Left forelimb (tissue), 1 donor: ENCODE measurements around the gene ROCK2.

ENCODE experiments used
- DNase-seq: peaks from one replicate; pipeline ENCODE4 v3.0.0-alpha.2; 2018; ENCODE audit warnings: low spot score

The ROCK2 gene

GRCh38 chr2:11367170-11367730, 22.8 kb upstream of the ROCK2 start:
- no peak for DNase-seq

DNA sequence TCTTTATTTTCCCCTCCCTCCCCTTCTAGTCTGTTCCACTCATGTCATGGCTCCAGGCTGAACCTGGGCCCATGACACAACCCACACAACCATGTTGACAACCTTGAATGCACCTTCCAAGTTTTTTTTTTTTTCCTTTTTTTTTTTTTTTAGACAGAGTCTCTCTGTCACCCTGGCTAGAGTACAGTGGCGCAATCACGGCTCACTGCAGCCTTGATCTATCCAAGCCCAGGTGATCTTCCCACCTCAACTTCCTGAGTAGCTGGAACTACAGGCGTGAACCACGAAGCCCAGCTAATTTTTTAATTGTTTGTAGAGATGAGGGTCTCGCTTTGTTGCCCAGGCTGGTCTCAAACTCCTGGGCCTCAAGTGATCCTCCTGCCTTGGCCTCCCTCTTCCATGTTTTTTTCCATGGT, 21.9 kb upstream of the ROCK2 start:
- DNase-seq = no peak

GRCh38 chr2:11365096-11365879, 20.9 kb upstream of the ROCK2 start:
- no peak for DNase-seq

DNA sequence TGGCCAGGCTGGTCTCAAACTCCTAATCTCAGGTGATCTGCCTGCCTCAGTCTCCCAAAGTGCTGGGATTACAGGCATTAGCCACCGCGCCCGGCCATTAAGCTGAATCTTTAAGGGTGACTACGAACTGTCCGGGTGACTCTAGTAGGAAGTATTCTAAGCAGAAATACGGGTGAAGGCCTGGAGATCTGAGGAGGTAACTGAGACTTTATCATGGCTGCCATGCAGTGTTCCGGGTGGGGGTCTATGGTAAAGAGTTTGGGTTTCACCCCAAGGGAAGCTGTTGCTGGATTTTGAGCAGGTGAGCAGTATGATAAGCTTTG, 20.1 kb upstream of the ROCK2 start:
- no peak for DNase-seq

DNA sequence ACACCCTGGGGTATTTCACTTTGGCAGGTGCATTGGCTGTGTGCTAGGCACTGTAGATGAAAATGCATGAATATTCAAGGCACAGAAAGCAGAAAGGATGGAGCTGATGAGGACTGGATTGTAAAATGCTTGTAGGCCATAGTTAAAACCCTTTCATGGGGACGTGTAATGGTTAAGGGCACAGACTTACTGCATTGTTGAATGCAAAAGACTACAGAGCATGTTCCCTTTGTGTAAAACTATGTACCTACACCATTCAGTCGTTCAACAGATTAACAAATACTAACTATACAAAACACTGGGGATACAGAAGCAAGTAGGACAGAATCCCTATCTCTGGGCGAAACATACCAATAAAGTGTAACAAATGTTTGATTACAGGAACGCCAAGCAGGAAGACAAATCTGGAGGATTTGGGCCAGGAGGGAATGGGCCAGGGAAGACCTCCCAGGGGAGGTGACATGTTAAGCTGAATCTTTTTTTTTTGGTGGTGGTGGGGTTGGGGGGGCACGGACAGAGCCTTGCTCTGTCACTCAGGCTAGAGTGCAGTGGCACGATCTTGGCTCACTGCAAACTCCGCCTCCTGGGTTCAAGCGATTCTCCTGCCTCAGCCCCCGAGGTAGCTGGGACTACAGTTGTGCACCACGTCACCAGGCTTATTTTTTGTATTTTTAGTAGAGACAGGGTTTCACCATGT, 19.6 kb upstream of the ROCK2 start:
- DNase-seq = no peak

GRCh38 chr2:11359865-11360264, 15.4 kb upstream of the ROCK2 start:
- no peak for DNase-seq

DNA sequence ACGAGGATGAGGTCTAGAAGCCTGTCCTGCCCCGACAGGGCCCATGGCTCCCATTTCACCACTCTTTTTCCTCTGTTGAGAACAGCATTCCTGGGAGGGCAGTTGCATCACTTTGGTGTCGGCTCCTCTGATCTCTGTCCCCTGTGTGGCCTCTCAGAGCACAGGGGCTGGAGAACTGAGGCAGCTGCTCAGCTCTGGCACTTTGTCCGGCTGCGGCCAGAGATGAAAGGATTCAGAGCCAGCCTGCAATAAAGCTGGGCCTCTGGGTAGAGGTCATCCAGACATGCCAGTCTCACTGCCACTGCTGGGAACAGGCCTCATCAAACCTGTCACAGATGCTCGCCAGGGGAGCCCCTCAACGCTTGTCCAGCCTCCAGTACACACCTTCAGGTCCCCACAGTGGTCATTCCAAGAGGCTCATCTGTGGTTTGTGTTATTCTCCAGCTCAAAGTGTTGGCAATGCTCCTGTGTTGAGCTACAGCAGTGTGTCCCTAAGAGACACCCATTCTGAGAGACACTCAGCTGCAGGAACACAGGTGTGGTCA, 13.1 kb upstream of the ROCK2 start:
- no peak for DNase-seq

- DNase-seq = no peak
Measured at GRCh38 chr2:11356764-11357163, 12.3 kb upstream of the ROCK2 start.

DNA sequence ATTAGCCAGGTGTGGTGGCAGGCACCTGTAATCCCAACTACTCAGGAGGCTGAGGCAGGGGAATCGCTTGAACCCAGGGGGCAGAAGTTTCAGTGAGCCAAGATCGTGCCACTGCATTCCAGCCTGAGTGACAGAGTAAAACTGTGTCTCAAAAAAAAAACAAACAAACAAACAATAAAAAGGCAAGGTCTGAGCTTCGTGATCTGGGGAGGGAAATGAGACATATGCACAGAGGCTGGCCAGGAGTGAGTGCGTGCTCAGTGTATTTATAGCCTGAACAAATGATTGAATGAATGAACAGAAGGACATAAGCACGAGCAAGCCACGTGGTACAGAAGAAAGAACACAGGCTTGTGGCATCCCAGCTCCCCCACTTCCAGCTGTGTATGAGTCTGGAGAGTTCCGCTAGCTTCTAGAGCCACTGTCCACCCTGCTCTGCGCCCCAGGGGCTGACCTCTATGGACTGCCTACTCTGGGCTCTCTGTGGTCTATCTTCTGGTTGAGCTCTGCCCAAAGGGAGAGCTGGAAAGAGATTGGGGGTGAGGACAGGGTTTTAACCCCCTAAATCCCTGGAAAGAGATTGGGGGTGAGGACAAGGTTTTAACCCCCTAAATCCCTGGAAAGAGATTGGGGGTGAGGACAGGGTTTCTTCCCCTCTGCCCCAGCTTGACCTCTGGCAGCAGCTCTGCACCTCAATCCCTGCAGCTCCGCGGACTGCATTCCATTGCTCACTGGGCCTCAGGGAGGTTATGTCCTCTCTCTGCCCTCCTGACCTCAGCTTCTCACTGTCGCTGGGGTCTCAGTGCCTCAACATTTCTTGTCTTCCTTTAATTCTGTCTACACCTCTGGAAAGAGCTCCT, 11.0 kb upstream of the ROCK2 start:
- DNase-seq = no peak

DNA sequence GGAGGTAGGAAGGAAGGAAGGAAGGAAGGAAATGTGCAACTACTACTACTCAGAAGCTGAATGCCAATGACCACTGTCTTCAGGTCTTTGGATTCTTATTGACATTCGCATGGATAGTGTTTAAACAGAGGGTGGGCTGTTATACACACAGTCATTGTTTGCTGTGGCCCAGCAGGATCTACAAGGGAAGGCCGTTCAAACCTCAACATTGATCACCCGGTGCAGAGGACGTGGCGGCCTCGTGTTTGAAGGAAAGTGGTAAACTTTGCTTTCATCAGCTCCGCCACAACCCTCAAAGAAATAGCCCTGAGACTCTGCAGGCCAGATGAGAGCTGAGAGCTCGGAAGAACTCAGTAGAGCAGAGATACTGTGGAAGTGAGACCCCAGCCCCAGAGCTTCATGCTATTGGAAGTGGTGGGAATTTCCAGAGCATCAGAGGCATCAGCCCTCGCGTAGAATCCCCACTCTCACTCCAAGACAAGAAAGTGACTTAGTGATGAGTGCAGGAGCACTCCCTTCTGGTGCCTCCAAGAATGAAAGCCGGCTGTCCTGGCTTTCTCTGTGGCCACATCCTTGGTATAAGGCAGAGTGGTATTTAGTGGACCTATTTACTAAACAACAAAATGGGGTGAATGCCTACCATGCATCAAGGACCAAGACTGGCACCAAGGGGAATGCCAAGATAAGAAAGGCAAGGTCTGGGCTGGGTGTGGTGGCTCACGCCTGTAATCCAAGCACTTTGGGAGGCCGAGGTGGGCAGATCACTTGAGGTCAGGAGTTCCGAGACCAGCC, 10.1 kb upstream of the ROCK2 start:
- DNase-seq = no peak

DNA sequence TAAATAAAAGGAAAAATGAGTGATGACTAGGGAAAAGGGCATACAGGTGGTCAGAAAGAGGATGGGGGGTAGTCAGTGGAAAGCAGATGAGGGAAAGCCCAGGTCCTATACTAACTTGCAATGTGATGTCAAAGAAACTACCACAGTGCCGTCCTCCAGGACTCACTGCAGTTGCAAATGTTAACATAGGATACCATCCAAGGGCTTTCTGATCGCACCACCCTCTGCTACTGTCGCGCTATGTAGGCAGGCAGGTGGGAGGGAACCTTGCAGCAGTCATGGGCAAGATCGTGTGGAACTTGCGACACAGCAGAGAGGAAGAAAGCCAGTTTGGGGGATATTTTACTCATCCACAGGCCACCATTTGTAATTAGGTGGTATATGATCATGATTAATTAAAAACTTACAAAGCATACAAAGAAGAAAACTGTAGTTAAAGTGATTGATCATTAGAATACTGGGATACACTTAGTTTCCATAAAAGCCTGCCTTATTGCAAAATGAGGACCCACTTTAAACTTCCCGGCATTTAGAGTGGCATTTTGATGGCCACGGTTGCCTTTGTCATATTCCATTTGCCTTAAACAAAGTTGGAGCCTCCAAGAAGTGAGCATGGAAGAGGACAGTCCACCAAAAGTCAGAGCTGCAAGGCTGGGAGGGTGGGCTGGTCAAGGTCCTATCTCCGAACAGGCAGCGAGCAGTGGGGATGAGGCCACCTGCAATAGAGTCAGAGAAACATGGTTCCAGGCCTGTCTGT, 8.5 kb upstream of the ROCK2 start:
- DNase-seq = no peak

DNA sequence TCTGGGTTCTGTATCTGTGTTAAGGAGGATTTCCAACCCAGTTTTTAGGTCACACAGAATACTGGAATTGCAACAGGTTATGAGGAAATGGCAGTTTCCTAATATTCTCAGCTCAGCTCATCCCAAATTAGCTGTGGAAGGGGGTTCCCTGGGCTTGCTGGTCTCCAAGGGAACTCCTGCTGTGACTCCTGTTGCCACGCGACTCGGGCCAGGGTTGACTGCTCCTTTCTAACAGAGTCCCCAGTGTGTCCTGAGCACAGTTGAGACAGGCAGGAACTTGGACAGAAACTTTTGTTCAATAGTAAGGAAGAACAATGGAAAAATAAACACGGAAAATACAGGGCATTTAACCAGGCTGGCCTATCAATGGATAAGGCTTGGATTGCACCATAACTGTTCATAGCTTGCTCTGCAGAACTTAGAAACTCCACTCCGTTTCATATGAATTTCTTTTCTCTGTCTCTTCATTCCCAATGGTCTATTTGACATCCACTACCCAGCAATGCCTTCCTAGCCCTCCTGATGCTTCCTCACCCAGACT, 3.8 kb upstream of the ROCK2 start:
- no peak for DNase-seq

DNA sequence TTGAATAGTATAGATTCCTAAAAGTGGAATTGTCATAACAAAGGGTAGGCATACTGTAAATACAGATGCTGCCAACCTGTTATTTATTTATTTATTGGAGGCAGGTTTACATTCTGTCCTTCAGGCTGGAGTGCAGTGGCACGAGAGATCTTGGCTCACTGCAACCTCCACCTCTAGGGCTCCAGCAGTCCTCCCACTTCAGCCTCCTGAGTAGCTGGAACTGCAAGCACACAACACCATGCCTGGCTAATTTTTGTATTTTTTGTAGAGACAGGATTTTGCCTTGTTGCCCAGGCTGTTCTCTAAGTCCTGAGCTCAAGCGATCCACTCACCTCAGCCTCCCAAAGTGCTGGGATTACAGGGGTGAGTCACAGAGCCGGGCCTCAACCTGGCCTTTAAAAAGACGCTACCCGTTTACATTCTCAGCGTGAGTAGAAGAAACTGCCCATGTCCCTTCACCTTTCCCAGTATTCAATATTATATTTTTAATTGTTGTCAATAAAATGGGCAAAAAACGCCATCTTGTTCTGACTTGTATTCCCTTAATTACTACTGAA, 3.0 kb upstream of the ROCK2 start:
- no peak for DNase-seq

DNA sequence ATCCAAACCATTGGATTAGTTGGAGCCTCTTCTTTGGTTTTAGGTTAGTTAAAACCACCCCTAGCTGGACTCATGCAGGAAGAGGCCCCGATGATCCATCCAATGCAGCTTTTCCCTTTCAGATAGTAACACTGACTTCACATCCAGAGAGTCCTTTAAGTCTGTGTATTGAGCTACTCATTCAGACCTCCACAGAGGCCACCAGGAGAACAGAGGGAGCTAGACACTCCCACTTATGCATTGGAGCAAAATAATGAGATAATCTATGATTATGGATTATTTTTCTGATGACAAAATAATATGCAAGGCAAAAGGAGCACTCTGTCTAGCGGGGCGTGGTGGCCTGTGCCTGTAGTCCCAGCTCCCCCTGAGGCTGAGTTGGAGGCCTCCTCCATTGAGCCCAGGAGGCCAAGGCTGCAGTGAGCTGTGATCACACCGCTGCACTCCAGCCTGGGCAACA, 1.6 kb upstream of the ROCK2 start:
- DNase-seq = no peak

DNA sequence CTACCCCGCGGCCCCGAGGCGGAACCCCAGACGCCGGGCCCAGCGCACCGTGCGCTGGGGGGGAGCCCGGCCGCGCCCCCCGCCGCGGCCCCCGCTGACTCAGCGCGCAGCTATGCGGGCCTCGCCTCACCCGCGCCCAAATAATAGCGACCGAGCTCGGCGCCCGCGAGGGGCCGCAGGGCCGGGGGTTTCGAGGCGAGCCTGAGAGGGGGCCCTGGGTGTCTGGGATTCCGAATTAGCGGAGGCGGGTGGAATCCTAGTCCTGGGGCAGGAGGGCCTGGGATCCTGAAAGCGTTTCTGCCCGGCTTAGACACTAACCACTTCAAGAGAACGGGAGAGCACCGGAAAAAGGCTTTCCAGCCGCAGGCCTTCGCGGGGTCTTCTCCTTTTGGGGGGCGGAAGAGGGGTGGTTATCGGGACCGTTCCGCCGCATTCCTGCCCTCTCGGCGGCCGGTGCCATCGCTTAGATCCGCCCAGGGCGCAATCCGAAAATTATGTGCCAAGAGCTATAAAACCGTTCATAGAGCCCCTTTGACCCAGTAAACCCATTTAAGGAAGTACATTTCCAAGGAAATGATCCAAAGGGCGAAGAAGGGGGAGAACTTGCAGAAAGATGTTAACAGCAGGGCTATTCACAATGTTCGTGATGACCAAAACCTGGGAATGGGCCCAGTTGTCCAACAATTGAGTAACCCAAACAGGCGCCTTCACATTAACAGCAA, 681 bp upstream of the ROCK2 start:
- DNase-seq = no peak

GRCh38 chr2:11343650-11344341, 640 bp downstream of the ROCK2 start:
- peak; percentile 79 for DNase-seq

DNA sequence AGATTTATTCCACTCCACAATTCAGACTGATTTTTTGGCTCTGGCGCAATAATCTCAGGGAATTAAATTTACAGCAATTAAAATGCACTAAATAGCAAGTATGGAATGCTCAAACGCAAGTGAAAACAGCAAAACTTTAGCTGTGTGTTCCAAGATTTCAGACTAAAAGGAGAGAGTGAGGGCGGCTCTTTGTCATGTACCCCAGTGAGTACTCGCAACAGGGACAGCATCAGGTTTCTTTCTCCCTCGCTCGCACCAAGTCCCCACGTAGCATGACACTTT, 1.1 kb downstream of the ROCK2 start:
- DNase-seq = no peak

GRCh38 chr2:11342551-11343367, 1.7 kb downstream of the ROCK2 start:
- no peak for DNase-seq
